Stimulated activated CD8-positive, alpha-beta memory T cell treated with anti-CD3 and anti-CD28 coated beads, Interleukin-4, amount 100 ng/mL, for 48 hours (primary cell): ENCODE data around the gene NAV2.

ENCODE experiments used
- DNase-seq: peaks from one replicate; pipeline ENCODE4 v3.0.0-alpha.2; 2020

The NAV2 gene

DNA sequence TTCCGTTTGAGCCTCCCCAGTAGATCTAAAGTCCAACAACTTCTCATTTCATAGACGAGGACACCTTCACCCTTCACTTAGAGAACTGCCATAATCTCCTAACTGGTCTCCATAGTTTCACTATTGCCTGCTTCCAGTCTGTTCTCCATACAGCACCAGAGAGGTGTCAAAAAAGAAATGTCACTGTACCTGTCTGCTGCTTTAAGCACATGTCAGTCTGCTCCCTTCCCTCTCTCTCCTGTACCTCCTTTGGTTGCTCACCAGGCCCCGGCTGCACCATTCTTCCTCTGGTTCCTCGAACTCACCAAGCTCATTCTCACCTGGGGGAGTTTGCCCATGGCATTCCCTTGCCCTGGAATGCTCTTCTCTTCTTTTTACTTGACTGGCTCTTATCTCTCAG lies 75.8 kb downstream of the NAV2 start:
- DNase-seq, result no peak

DNA sequence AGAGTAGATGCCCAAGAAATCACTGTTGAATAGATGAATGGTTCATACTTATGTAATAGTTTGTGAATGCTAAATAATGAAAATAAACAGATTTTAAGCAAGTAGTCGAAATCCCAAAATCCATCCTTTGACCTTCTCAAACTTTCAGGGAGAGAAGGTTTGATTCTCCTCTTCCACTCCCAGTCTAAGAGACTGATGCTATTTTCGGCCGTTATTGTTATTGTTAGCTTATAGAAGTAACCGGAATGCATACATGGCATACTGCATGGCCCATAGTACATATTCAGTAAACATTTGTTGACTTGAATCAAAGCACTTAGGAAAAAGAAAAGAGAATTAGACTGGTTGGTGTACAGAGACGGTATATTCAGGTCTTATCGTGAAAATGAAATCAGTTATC lies 76.6 kb downstream of the NAV2 start:
- no peak for DNase-seq

DNA sequence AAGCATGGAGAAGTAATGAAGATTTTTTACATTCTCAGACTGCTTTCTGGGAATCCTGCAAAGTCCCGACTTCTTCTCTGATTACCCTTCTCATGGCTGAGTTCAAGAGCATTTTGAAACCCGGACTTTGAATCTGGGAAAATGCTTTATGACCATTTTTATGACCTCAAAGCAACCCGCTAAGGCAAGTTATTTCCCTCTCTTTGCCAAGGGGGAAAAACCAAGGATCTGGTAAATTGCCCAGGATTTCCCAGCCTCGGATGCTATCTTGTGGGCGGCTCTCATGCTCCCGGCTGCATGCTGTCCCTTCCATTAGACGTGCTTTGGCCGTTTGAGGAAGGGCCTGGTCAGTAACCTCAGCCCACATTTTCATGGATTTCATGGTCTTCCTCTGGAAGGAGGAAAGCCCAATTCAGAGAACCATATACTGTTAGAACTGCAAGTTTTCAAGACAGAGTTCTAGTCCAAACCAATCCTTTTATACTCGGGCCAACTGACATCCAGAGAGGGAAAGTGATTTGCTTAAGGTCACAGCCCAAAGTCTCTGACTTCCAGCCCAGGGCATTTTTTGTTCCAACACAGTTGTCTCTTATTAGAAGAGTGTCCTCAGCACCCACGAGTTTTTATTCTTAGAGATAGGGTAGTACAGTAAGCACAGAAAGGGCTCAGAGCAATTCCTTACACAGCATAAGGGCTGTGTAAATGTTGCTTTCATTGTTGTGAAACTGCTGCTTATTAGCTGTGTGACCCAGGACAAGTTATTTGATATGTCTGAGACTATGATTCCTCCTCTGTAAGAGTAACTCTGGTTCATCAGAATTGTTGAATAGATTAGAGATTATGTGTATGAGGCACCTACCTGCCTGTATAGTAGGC lies 77.4 kb downstream of the NAV2 start:
- no peak for DNase-seq

DNA sequence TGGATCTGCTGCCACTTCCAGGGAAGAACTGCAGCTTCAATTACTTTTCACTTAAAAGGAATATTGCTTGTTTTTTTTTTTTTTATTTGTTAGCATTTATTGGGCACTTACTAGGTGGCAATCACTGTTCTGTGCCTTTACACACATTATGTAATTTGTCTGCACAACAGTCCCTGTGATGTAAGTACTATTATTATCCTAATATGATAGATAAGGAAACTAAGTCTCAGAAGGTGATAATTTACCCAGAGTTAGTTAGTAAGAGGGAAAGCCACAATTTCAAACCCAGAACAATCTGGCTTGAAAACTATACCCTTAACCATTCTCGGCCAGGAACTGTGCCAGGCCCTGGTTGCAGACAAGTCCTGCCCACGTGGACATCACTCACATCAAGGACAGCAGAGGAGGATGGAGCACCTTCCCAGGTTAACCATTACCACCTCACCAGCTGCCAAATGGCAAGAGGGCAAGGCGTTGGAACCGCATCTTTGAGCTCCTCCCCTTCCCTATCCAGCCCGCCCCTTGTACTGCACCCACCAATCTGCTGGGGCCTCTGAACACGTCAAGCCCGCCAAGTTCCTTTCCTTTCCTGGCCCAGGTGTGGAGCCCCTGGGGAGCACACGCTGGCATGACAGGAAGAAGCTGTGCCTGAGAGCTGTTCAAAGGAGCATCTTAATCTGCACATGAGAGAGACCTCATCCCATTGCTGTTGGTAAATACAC lies 78.4 kb downstream of the NAV2 start:
- DNase-seq, result no peak

DNA sequence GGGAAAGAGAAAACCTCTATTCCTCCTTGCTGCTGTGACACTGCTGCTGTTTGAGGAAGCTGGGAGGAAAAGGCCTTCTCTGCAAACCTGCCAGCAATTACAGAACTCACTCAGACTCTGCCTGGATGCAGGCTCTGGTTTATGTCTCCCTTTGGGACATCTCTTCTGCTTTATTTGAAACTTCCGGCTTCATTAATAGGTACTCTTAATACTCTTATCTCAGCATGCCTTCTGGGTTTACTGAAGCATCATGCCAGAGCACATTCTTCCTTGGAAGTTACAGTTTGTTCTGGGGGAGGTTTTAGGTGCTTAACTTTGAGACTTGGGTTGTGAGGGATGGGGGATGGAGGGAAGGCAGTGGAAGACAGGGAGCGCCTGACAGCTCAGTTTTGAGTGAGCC lies 79.9 kb downstream of the NAV2 start:
- no peak for DNase-seq

DNA sequence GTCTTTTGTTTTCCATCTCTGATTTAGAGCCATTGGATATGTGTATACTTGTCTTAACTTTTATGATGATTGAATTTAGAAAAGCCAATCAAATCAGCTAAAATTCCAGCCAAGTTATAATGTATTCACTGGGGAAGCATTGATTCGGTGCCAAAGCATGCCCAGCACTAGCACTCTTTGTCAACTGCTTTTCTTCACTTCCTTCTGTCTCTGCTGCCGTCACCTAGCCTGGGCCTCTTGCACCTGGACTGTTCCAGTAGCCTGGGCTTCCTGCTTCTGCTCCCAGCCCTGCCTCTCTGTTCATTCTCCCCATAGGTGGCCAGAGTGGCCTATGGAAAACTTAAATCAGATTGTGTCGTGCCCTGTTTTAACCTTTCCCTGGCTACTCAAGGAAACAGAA lies 80.7 kb downstream of the NAV2 start:
- no peak for DNase-seq

DNA sequence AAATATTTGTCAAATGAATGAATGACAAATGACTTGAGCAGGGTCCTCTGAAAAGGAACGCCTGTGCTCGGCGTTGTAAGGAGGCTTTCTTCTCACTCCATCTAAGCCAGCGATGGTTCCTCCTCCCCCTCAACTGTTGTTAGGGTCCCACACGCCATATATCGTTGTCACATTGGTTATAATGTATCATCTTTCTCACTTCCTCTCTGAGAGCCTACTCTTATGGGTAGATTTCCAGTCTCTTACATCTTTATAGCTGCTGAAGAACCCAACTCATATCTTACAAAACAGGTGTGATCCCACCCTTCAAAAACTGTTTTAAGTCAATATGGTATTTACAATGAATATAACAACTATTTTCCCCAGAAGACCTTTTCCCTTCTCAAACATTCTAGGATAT lies 81.5 kb downstream of the NAV2 start:
- DNase-seq, result no peak

DNA sequence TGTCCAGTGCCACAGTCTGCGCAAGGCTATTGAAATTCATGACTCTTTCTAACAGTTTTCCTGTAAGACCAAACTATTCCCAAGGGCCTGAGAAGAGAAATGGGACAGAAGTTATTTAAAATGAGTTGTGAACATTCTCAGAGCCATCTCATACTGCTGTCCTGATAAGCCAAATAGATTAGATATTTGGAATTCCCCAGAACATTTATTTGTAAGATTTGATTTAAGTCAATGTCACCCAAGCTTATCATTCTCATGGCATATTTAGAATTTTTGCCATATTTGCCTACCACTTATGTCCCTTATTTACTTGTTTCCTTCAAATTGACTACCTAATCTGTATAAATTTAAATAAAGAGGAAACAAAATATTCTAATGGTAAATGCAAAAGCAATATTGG lies 82.4 kb downstream of the NAV2 start:
- DNase-seq, result no peak

DNA sequence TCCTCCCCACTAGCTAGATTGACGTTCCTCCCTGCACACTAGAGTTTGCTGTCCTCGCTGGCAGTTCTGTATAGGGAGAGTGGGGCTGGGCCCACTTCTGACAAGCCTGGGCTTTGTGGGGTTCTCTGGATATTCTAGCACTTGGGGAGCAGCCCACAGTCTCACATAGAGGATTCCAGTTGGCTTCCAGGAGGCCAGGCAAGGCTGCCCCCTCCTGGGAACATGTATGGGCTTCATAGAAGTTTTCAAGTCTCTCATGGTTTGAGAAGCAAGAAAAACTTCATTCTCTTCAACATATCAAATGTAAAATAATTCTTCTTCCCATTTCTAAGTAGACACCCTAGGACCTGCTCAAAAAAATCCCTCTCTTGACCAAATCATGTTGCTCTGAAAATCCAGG lies 87.5 kb downstream of the NAV2 start:
- no peak for DNase-seq

DNA sequence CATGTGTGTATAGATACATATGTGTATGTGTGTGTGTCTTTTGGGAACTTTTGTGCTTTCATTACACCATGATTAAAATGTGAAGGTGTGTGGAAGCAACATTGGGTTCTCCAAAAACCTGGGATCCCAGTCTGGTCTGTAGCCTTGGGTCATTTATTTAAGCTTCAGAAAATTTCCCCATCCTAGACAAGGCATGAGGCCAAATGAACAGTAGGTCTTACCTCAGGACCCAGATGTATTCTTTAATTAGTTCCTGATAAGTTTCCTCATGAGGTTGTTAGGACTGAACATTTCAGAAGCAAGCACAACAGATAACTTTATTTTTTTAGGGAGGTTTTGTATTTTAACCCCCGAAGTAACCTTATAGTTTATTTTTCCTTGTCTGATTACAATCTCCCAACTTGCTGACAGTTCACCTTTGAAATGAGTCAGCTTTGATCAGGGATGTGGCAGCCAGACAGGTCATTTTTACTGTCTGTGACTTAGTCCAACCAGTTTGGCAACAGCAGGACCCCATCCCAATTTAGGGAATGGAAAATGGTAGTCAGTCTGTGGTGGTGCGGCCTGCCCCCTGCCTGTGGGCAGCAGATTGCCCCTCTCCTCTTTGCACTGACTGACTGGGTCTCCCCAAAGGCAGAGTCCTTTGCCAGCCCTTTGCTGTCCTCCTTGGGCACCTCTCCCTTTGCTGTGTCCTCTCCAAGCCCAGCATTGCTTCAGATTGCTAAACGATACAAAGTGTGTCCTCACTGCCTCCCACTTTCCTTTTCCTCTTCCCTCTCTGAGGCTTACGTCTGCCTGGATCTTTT lies 88.3 kb downstream of the NAV2 start:
- DNase-seq, result no peak

DNA sequence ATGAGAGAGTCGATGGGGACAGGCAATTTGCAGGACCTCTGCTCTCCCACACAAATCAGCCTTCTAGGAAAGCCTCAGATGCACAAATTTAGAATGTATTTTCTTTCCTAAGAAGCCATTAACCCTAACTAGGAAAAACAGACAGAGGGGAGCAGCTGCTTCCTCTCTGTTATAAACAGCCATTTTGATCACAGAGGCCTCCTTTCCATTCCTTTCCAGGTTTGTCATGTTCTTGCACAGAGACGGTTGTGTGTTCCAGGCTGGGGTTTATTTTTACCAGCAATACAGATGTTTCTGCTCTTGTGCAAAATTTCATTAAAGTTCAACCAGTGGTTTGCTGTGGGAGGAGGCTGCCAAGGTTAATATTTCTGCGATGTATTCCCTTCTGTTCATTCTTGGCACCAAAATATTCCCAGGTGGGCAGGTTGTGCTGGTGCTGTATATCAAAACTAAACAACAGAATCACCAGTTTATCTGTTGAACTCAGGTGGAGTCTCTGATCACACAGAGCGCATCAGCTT lies 90.2 kb downstream of the NAV2 start:
- no peak for DNase-seq

DNA sequence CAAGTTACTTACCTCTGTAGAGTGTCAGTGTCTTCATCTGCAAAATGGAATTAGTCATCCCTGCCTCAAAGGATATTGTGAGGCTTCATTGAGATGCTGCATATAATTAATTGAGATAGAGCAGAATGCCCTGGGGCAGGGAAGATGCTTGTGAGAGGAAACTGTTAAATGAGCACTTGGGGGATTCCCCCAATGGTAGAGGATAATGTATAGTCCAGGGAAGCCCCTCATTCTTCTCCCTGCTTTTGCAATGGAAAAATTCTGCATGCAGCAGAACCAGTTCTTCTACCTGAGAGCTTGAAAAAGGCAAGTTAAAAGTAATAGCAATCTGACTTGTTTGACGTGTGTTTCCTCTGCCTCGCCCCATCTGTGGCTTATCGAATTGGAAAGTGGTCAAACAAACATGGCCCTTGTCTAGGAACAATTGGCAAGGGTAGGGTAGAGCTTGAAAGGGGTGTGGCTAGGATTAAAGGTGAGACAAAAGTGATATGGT lies 90.9 kb downstream of the NAV2 start:
- DNase-seq, result no peak

DNA sequence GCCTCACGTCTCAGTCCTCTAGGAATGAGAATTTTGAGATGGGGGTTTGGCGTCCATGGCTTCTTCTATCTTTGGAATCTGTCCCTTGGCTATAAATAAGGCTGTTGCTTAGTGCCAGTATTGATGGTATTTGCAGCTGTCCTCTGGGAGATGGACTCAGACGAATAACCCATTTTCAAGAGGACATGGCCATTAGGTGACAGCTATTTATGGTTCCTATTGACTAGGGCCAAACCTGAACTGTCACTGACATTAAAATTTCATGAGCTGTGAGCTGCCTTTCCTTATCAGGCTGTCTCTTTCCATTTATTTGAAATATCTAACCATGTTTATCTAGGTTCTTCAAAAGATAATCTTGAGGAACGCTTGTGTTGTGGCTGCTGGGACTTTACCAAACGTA lies 92.7 kb downstream of the NAV2 start:
- no peak for DNase-seq

DNA sequence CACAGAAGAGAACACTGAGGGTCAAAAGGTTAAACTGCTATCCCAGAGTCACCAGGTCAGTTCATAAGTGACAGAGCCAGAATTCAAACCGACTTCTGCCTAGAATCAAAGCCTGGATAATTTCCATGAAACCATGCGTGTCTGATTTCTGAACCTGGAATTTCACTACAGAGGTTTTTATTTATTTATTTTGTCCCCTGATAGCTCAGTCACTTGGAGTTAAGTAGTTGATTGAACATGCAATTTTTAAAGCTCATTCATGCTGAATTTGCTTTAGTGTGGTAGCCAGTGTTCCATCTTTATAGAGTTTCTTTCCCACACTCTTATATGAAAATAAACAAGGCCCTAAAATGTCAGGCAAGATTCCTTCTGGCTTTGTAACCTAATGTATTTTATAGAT lies 93.2 kb downstream of the NAV2 start:
- DNase-seq, result no peak

DNA sequence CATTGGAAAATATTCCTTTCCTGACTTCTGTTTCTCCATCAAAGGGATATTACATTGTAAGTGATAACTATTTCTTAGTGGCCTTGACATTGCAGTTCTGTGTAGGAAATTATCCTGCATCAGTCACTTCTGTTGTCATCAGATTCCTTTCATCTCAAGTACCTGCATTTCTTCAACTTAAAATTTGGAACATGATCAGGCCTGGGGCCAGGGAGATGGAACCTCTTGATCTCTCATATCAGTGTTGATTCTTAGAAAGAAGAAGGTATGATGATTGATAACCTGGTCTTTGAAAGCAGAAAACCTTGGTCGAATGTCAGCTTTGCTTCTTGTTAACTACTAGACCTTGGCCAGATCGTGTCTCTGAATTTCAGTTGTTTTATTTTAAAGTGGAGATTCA lies 93.6 kb downstream of the NAV2 start:
- DNase-seq, result no peak

DNA sequence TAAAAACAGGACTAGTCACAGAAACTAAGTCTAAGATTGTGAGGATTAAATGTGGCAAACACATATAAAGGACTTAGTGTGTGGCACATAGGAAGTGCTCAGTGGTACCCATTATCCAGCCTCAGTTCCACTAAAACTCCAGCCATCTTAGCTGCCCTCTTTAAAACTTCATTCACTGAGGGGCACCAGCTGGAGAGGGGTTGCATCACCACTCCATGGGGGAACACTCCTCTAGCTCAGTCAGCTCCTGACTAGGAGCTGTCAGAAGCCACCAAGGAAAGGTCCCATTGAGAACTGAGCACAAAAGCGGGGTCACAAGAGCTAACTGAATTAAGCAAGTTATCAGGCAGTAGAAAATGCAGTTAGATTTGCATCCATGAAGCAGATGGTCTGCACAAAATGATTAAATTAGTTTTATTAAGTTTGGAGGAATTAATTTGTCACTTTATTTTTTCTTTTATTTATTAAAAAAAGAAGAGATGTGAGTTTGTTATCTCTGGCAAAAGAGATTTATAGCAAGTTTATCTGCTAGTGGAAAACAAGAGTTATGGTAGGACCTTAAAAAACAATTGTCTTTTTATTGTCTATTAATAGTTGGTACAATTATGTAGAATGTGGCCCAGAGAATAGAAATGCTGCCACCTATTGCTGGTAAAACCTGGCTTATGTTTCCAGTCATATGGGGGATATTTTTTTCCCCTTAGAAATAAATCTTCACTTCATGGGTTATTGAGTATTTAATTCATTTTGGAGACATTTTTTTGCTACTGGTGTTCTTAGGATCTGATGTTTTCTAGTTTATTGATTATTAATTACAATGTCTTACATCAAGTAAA lies 95.7 kb downstream of the NAV2 start:
- no peak for DNase-seq

DNA sequence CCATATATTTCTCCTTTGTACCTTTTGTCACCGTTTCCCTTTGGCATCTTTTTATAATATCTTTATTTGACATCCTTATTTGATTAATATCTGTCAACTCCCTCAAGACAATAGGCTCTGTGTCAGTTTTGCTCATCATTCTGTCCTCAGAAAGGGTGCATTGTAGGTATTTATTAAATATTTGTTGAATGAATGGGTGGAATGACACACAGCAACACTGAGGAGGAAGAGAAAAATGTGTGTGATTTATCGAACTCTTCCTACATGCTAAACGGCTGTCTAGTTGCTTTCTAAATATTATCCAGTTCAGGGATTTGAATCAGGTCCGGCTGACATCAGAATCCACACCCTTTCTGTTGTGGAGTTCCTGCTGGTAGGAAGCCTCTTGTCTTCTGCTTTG lies 98.2 kb downstream of the NAV2 start:
- DNase-seq, result no peak

DNA sequence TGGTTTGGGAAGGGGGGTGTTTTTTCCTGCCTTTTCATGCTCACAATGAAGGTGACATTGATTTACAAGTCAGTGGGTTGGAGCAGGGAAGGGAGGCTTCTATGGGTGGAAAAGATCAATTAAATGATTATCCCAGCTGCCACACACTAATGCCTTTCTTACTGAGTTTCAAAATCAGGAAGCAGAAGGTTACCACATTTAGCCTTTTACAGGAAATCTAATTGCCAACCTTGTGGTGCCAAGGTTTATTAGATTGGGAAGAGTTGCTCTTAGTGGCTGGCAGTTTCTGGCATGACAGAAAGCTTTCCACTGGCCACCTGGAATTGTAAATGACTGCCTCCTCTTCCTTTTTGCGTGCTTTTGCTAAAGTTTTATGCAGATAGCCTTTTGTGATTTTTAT lies 98.7 kb downstream of the NAV2 start:
- DNase-seq, result no peak

DNA sequence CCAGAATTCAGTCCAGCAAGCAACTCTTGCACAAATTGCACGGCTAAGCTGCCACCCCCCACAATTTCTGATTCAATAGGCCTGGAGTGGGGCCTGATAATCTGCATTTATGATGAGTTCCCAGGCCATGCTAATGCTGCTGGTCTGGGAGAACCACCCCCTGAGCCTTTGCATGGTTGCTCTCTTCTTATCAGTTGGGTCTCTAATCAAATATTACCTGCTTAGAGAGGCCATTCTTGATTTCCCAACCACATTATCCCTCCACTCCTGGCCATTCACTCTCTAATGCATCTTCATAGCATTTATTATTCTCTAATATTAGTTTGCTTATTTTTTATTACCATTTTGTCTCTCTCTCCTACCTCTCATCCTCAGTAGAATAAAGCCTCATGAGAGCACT lies 99.5 kb downstream of the NAV2 start:
- DNase-seq, result no peak

DNA sequence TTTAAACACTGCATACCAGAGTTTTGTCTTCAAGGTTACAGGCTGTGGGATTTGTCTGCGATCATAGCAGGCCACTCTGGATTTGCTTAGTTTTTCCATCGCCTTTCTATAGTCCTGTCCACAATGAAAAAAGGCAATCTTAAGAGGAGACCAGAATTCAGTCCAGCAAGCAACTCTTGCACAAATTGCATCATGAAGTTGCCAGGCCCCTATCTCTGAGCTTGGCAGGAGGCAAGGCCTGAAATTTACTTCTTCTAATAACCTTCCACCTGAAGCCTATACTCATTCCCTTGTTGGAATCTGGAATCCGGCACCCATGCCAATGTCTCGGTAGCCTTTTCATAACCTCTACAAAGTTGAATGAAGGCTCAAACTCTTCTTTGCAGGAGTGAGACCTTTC lies 100.1 kb downstream of the NAV2 start:
- no peak for DNase-seq

DNA sequence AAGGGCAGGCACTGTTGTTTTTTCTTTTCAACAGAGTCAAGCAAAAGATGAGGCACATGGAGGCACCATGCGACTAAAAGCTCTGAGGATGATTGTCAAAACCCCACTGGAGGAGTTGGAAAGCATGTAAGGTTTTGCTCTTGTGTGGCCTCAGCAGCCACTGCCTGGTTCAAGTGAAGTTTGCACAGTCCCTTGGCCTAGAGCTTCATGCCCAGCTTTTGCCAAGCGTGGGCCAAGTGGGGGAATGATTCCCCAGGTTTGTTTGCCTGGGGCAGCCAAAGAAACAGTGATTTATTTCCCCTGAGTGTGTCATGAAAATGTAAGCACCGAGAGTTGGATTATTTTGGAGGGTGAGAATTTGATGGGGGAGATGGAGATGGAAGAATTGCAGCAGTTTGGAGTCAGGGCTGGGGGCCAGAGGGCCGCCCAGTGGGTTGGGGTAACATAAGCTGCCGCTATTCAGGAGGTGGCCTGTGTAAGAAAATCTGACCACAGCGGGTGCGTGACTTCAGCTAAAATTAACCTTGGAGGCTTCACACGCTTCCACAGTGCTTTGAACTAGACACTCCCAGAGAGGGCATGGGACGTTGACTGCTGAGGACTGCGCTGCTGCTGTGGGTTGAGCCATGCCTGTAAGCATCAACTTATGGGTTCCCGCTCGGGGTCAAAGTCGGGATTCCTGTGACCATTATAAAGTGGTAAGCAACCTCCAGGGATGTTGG lies 100.7 kb downstream of the NAV2 start:
- no peak for DNase-seq

DNA sequence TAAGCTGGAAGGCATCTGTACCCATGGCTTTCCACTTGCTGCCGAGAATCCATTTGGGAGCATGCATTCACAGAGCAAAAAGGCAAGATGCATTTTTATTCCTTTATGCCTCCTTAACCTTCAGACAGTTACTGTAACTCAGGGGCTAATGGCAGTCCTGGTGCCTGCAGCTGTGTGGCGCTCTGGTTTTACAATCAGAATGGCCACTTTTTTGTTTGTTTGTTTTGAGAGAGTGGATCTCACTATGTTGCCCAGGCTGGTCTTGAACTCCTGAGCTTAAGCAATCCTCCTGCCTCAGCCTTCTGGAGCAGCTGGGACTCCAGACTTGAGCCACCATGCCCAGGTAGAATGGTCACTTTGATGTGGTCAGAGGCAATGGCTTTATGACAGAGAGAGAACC lies 101.8 kb downstream of the NAV2 start:
- no peak for DNase-seq
